ENCODE results near the gene MDM2. TPM values are rescaled to one million over a fixed set of nuclear protein-coding genes. Genes with fewer than 3 reads are reported as not detected.

Gene MDM2
- total RNA-seq, 2 donors from 2014 or later: 102 to 137 TPM

GRCh38 chr12:68850390-68850789 lies 42.4 kb downstream of the MDM2 start:
- Histone ChIP-seq H3K9ac (ENCODE audit: extremely low read depth, low read length, poor library complexity, severe bottlenecking) (no peak overlapping the region), H3K27me3 (ENCODE audit: control insufficient read depth, insufficient read depth, low read length, poor library complexity, severe bottlenecking) (no peaks in the 10 kb centered on the region), H3K9me3 (ENCODE audit: control insufficient read depth, low read length) (no peaks in the 10 kb centered on the region), H3K27ac (ENCODE audit: low read depth, low read length) (no peak overlapping the region), H3K4me1 (ENCODE audit: control insufficient read depth, insufficient read depth, low read length) (no peaks in the 10 kb centered on the region), H3K4me3 (ENCODE audit: low read length) (no peak overlapping the region), H3K36me3 (ENCODE audit: control insufficient read depth, insufficient read depth, low read length) (peaks cover 2% of the 10 kb centered on the region)
- H3K36me3 Mint-ChIP-seq (ENCODE audit: low read depth): peaks cover 3% of the 10 kb centered on the region
- no peak for TF ChIP-seq CTCF (conservative IDR thresholded peaks at IDR 0.05)
- 84 to 88% methylated on average over 3 of the region's 4 CpGs for WGBS, 2 experiments (ENCODE audit: insufficient coverage in 1 of 2, insufficient read length in 1 of 2)
- no peaks in the 10 kb centered on the region for H3K4me1 Mint-ChIP-seq
- no peaks in the 10 kb centered on the region for H3K27me3 Mint-ChIP-seq (ENCODE audit: insufficient read depth)
- no peaks in the 10 kb centered on the region for H3K9me3 Mint-ChIP-seq
- no peak overlapping the region for H3K27ac Mint-ChIP-seq
- no peak overlapping the region for H3K4me3 Mint-ChIP-seq
- DNase-seq: no peak

- H3K4me1 Mint-ChIP-seq: no peaks in the 10 kb centered on the region
- TF ChIP-seq CTCF (conservative IDR thresholded peaks at IDR 0.05): no peak
- no peak overlapping the region for H3K27ac Mint-ChIP-seq
- 100% methylated on average over 1 of the region's 2 CpGs for WGBS, 2 experiments (ENCODE audit: insufficient coverage in 1 of 2, insufficient read length in 1 of 2)
- Histone ChIP-seq H3K27me3 (ENCODE audit: control insufficient read depth, insufficient read depth, low read length, poor library complexity, severe bottlenecking) (no peaks in the 10 kb centered on the region), H3K4me3 (ENCODE audit: low read length) (no peak overlapping the region), H3K9me3 (ENCODE audit: control insufficient read depth, low read length) (no peaks in the 10 kb centered on the region), H3K9ac (ENCODE audit: extremely low read depth, low read length, poor library complexity, severe bottlenecking) (no peak overlapping the region), H3K27ac (ENCODE audit: low read depth, low read length) (no peak overlapping the region), H3K36me3 (ENCODE audit: control insufficient read depth, insufficient read depth, low read length) (no peaks in the 10 kb centered on the region), H3K4me1 (ENCODE audit: control insufficient read depth, insufficient read depth, low read length) (no peaks in the 10 kb centered on the region)
- no peak for DNase-seq
- no peaks in the 10 kb centered on the region for H3K9me3 Mint-ChIP-seq
- H3K4me3 Mint-ChIP-seq: no peak overlapping the region
- no peaks in the 10 kb centered on the region for H3K36me3 Mint-ChIP-seq (ENCODE audit: low read depth)
- no peaks in the 10 kb centered on the region for H3K27me3 Mint-ChIP-seq (ENCODE audit: insufficient read depth)
These were observed 43.8 kb downstream of the MDM2 start for GRCh38 chr12:68851592-68852306.

- no peaks in the 10 kb centered on the region for H3K4me1 Mint-ChIP-seq
- Histone ChIP-seq H3K4me1 (ENCODE audit: control insufficient read depth, insufficient read depth, low read length) (no peaks in the 10 kb centered on the region), H3K4me3 (ENCODE audit: low read length) (no peak overlapping the region), H3K9me3 (ENCODE audit: control insufficient read depth, low read length) (no peaks in the 10 kb centered on the region), H3K27me3 (ENCODE audit: control insufficient read depth, insufficient read depth, low read length, poor library complexity, severe bottlenecking) (no peaks in the 10 kb centered on the region), H3K27ac (ENCODE audit: low read depth, low read length) (no peak overlapping the region), H3K36me3 (ENCODE audit: control insufficient read depth, insufficient read depth, low read length) (no peaks in the 10 kb centered on the region), H3K9ac (ENCODE audit: extremely low read depth, low read length, poor library complexity, severe bottlenecking) (no peak overlapping the region)
- no peaks in the 10 kb centered on the region for H3K9me3 Mint-ChIP-seq
- no peaks in the 10 kb centered on the region for H3K27me3 Mint-ChIP-seq (ENCODE audit: insufficient read depth)
- H3K36me3 Mint-ChIP-seq (ENCODE audit: low read depth): no peaks in the 10 kb centered on the region
- H3K4me3 Mint-ChIP-seq: no peak overlapping the region
- no peak for TF ChIP-seq CTCF (conservative IDR thresholded peaks at IDR 0.05)
- no peak overlapping the region for H3K27ac Mint-ChIP-seq
- no peak for DNase-seq
- 91 to 100% methylated on average over 2 to 3 of the region's 3 CpGs for WGBS, 2 experiments (ENCODE audit: insufficient coverage in 1 of 2, insufficient read length in 1 of 2)
These were observed 45.6 kb downstream of the MDM2 start for GRCh38 chr12:68853396-68854077.

Measured in endodermal cell (in vitro differentiated cells).